ENCODE data around the gene HSD17B3.
"Not testable (repeated sequence)": the region's sequence is repeated elsewhere in the genome, so short reads cannot be mapped to it uniquely, and the experiment has no call there.

The HSD17B3 gene

DNA sequence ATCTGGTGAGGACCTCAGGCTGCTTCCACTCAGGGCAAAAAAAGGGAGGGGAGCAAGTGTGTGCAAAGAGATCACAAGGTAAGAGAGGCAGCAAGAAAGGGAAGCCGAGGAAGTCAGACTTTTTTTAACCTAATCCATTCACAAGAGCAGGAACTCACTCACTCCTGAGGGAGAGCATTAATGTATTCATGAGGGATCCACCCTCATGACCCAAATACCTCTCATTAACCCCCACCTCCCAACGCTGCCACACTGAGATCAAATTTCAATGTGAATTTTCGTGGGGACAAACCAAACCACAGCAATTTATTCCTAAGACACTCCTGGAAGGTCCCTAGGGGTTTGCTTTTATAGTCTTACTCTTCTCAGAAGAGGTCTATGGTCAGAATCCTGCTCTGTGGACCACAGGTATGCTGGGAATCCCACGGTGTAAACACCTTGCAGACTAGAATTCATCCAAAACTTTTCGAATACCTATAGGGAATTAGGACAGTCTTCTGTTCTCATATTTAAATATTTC lies 108.7 kb downstream of the HSD17B3 start:
- no peak for DNase-seq (ENCODE audit: low read depth)

DNA sequence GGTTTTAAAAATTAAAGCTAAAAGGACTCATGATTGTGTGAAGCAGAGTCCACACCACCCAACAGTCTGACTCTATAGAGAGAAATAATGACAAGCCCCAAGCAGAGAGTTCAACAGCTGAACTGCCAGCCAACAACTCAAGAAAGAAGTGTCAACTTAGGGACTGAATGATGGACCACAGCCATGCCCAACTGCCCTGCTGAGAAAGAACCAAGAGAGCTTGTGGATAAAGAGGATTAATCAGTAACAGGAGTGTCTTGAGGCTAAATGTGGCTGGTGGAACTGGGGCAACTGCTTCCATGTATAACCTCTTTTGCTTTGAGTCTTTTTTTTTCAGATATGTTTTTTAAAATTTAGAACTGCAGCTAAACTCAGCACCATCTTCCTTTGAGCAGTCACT lies 109.3 kb downstream of the HSD17B3 start:
- no peak for DNase-seq (ENCODE audit: low read depth)

DNA sequence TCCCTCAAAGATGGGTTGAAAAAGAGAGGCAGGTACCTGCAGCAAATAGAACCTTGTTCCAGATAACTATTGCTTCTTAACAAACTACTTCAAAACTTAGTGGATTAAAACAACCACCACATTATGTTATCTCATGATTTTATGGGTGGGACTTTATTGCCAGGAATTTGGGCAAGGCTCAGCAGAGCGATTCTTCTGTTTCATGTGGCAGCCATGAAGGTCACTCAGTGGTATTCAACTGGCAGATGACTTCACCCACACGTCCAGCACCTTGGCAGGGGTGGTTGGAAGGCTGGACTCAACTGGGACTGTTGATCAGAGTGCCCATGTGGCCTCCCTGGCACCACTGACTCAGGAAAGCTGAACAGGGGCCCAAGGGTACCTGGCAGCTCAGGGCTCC lies 112.0 kb downstream of the HSD17B3 start:
- DNase-seq (ENCODE audit: low read depth): no peak

DNA sequence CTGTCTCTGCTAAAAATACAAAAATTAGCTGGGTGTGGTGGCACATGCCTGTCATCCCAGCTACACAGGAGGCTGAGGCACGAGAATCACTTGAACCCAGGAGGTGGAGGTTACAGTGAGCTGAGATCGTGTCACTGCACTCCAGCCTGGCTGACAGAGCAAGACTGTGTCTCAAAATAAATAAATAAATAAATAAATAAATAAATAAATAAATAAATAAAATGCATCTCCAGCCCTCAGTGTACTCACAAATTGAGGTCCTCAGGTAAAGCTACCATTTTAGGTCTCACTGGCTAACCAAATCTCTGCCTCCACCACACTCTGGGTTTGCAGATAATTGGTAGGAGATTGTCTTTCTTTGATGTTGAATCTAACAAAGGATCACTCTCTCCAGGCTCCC lies 112.4 kb downstream of the HSD17B3 start:
- DNase-seq (ENCODE audit: low read depth): not testable (repeated sequence)

- DNase-seq (ENCODE audit: low read depth): no peak
Observed at GRCh38 chr9:96188571-96188970, 113.4 kb downstream of the HSD17B3 start.

GRCh38 chr9:96187151-96187555 lies 114.8 kb downstream of the HSD17B3 start:
- no peak for DNase-seq (ENCODE audit: low read depth)

DNA sequence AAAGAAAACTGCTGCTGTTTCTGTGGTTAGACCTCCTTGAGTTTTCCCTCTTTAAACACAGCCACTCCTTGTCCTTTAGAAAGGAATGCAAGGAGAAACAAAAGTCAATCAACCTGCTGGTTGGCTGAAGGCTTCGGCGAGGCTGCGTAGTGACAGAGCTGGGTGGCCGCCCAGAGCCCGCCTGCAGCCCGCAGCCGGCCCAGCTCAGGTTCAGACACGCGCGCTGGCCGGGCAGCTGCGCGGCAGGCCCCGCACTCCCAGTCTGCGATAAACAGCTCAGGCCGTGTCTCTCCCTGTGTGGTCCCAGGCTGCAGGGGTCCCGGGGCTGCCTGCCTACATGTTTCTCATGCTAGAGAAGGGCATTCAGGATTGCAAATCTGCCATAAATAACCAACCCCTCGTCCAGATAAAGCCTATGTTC lies 115.4 kb downstream of the HSD17B3 start:
- no peak for DNase-seq (ENCODE audit: low read depth)

DNA sequence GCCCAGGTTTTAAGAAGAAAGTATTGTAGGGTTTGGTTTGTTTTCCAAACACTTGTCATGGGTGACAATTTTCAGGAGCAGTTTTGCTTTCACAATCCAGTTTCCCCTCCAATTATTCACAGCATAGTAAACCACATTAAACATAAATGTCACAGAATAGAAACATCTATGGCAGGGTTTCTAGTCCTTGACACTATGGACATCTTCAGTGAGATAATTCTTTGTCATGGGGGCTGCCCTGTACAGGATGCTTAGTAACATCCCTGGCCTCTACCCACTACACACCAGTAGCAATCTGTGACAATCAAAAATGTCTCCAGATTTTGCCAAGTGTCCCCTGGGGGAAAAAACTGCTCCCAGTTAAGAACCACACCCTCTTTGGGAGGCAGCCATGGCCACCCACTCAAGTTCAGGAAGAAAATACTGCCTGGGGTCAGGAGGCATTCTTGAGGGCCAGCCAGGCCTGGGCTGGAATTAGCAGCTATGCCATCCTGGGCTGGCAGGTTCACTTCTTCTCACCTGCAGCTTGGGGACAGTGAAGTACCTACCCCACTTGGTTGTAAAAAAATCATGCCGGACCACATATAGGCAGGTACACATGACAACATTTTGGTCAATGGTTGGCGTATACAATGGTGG lies 116.3 kb downstream of the HSD17B3 start:
- no peak for DNase-seq (ENCODE audit: low read depth)

Measured in activated T-helper 1 cell treated with Interleukin-2 at 50 U/mL for 16 hours (primary cell).